M059J (cell line): ENCODE data around the gene PRKCE. TPM values are rescaled to one million over a fixed set of nuclear protein-coding genes. Genes with fewer than 3 reads are reported as not detected.

Source experiments
- DNase-seq: peaks from one replicate; pipeline ENCODE4 v3.0.0-alpha.2; 2012; ENCODE audit warnings: low read depth
- total RNA-seq: library from RNA; depleted of rRNA; stranded (reverse); fragments of >200 nt; shearing (Covaris generic); gene quantifications from 2 replicates; pipeline ENCODE4 v1.2.3, GENCODE V29; 2014

PRKCE gene
- total RNA-seq, 1 experiment from 2014 or later = 5.9 TPM

- peak; percentile 40 for DNase-seq
Measured at GRCh38 chr2:45932278-45932975, 281.0 kb downstream of the PRKCE start.

- DNase-seq = peak; percentile 99
Measured at GRCh38 chr2:45935791-45936622, 284.5 kb downstream of the PRKCE start.

- DNase-seq = no peak
Measured at GRCh38 chr2:45936623-45936979, 285.1 kb downstream of the PRKCE start.

- no peak for DNase-seq
Measured at GRCh38 chr2:45937990-45938389, 286.5 kb downstream of the PRKCE start.

- DNase-seq = peak; percentile 99
Measured at GRCh38 chr2:45938649-45939511, 287.4 kb downstream of the PRKCE start.

GRCh38 chr2:45941531-45942236 is 290.2 kb downstream of the PRKCE start:
- DNase-seq = no peak

GRCh38 chr2:45942237-45942738 is 290.8 kb downstream of the PRKCE start:
- no peak for DNase-seq

GRCh38 chr2:45943219-45944044 is 292.0 kb downstream of the PRKCE start:
- no peak for DNase-seq

- peak; percentile 80 for DNase-seq
Measured at GRCh38 chr2:45944074-45944473, 292.6 kb downstream of the PRKCE start.

GRCh38 chr2:45945302-45945717 is 293.8 kb downstream of the PRKCE start:
- DNase-seq = no peak

GRCh38 chr2:45946023-45946422 is 294.5 kb downstream of the PRKCE start:
- DNase-seq = peak; percentile 99

GRCh38 chr2:45950606-45951005 is 299.1 kb downstream of the PRKCE start:
- DNase-seq = no peak

- no peak for DNase-seq
Measured at GRCh38 chr2:45951025-45951727, 299.7 kb downstream of the PRKCE start.

GRCh38 chr2:45952591-45952990 is 301.1 kb downstream of the PRKCE start:
- DNase-seq = no peak

GRCh38 chr2:45953376-45954027 is 302.0 kb downstream of the PRKCE start:
- no peak for DNase-seq

GRCh38 chr2:45954233-45954850 is 302.9 kb downstream of the PRKCE start:
- DNase-seq = no peak

- DNase-seq = no peak
Measured at GRCh38 chr2:45957533-45958227, 306.2 kb downstream of the PRKCE start.
